Measurements from ENCODE around the gene KCNQ1. TPM values are rescaled to one million over a fixed set of nuclear protein-coding genes. Genes with fewer than 3 reads are reported as not detected.

KCNQ1 gene
- total RNA-seq, 1 donor from 2014 or later = 43.0 TPM

GRCh38 chr11:2867142-2867541 is 422.3 kb downstream of the KCNQ1 start:
- no peak for DNase-seq (ENCODE audit: low spot score)
- intact Hi-C loops (cut with DNase I) = no loop called here

- no peak for DNase-seq (ENCODE audit: low spot score)
- intact Hi-C loops (cut with DNase I) = no loop called here
These were observed 423.1 kb downstream of the KCNQ1 start for GRCh38 chr11:2867722-2868505.

GRCh38 chr11:2868506-2869133 is 423.8 kb downstream of the KCNQ1 start:
- no peak for DNase-seq (ENCODE audit: low spot score)
- intact Hi-C loops (cut with DNase I) = no loop called here

- intact Hi-C loops (cut with DNase I) = no loop called here
- no peak for DNase-seq (ENCODE audit: low spot score)
These were observed 424.3 kb downstream of the KCNQ1 start for GRCh38 chr11:2869134-2869526.

- intact Hi-C loops (cut with DNase I) = no loop called here
- DNase-seq (ENCODE audit: low spot score) = no peak
These were observed 425.0 kb downstream of the KCNQ1 start for GRCh38 chr11:2869561-2870427.

- no peak for DNase-seq (ENCODE audit: low spot score)
- intact Hi-C loops (cut with DNase I) = no loop called here
These were observed 425.7 kb downstream of the KCNQ1 start for GRCh38 chr11:2870460-2870859.

GRCh38 chr11:2870969-2871680 is 426.3 kb downstream of the KCNQ1 start:
- intact Hi-C loops (cut with DNase I) = no loop called here
- no peak for DNase-seq (ENCODE audit: low spot score)

GRCh38 chr11:2874963-2875362 is 430.2 kb downstream of the KCNQ1 start:
- DNase-seq (ENCODE audit: low spot score) = no peak
- intact Hi-C loops (cut with DNase I) = no loop called here

- intact Hi-C loops (cut with DNase I) = no loop called here
- no peak for DNase-seq (ENCODE audit: low spot score)
These were observed 432.7 kb downstream of the KCNQ1 start for GRCh38 chr11:2877474-2877873.

- intact Hi-C loops (cut with DNase I) = no loop called here
- no peak for DNase-seq (ENCODE audit: low spot score)
These were observed 434.0 kb downstream of the KCNQ1 start for GRCh38 chr11:2878782-2879181.

- intact Hi-C loops (cut with DNase I) = loop anchor here (5.0 to 10.0 kb wide), 4 partner anchors 43 to 576 kb away; partner anchors contain the start of genes C11orf21, KCNQ1OT1 and TSPAN32
- no peak for DNase-seq (ENCODE audit: low spot score)
These were observed 435.8 kb downstream of the KCNQ1 start for GRCh38 chr11:2880646-2881045.

- intact Hi-C loops (cut with DNase I) = loop anchor here (5.0 to 10.0 kb wide), 4 partner anchors 44 to 577 kb away; partner anchors contain the start of genes C11orf21, KCNQ1OT1 and TSPAN32
- DNase-seq (ENCODE audit: low spot score) = no peak
These were observed 436.5 kb downstream of the KCNQ1 start for GRCh38 chr11:2881076-2881980.

- DNase-seq (ENCODE audit: low spot score) = no peak
- intact Hi-C loops (cut with DNase I) = loop anchor here (5.0 to 10.0 kb wide), 4 partner anchors 45 to 577 kb away; partner anchors contain the start of genes C11orf21, KCNQ1OT1 and TSPAN32
These were observed 437.2 kb downstream of the KCNQ1 start for GRCh38 chr11:2881981-2882375.

GRCh38 chr11:2882396-2883110 is 437.7 kb downstream of the KCNQ1 start:
- intact Hi-C loops (cut with DNase I) = loop anchor here (5.0 to 10.0 kb wide), 4 partner anchors 45 to 578 kb away; partner anchors contain the start of genes C11orf21, KCNQ1OT1 and TSPAN32
- DNase-seq (ENCODE audit: low spot score) = no peak

- DNase-seq (ENCODE audit: low spot score) = no peak
- intact Hi-C loops (cut with DNase I) = loop anchor here (5.0 to 10.0 kb wide), 4 partner anchors 46 to 579 kb away; partner anchors contain the start of genes C11orf21, KCNQ1OT1 and TSPAN32
These were observed 438.8 kb downstream of the KCNQ1 start for GRCh38 chr11:2883640-2883978.

- intact Hi-C loops (cut with DNase I) = loop anchor here (5.0 to 10.0 kb wide), 4 partner anchors 47 to 579 kb away; partner anchors contain the start of genes C11orf21, KCNQ1OT1 and TSPAN32
These were observed 439.4 kb downstream of the KCNQ1 start for GRCh38 chr11:2883979-2884815.

More at GRCh38 chr11:2883979-2884815, 439.4 kb downstream of the KCNQ1 start:
- DNase-seq (ENCODE audit: low spot score) = no peak

Measured in cardiac septum (tissue), 1 donor.